Heart left ventricle (tissue), 16 donors: ENCODE measurements around the gene OR2T8. TPM values are rescaled to one million over a fixed set of nuclear protein-coding genes. Genes with fewer than 3 reads are reported as not detected.

Experiments
- ATAC-seq, 4 donors: fragments of 200-7000 bp; cut with Tn5 transposase; one replicate each; pipeline ENCODE4 v1.9.1; 2020 to 2022; ENCODE audit warnings: moderate library complexity in 4 of 4, mild to moderate bottlenecking in 3 of 4, moderate number of reproducible peaks in 1 of 4
- DNase-seq, 5 donors: peaks; one replicate each; pipeline ENCODE4 v3.0.0-alpha.2; 2020
- H3K27ac ChIP-seq, 12 donors: fragments of 200-600 bp; sonication (generic) in 4 of 12; one replicate each; pipeline versions ENCODE4 v1.5.0 to v1.8.0; 2016 to 2022; ENCODE audit warnings: mild to moderate bottlenecking in 2 of 12
- H3K27me3 ChIP-seq, 9 donors: fragments of 200-600 bp; sonication (generic) in 2 of 9; one replicate each; pipeline versions ENCODE4 v1.5.1 to v1.8.0; 2016 to 2022; ENCODE audit warnings: mild to moderate bottlenecking in 3 of 9
- H3K36me3 ChIP-seq, 9 donors: fragments of 200-600 bp; sonication (generic) in 2 of 9; one replicate each; pipeline versions ENCODE4 v1.5.0 to v1.8.0; 2018 to 2022; ENCODE audit warnings: mild to moderate bottlenecking in 2 of 9
- H3K4me1 ChIP-seq, 12 donors: fragments of 200-600 bp; sonication (generic) in 4 of 12; one replicate each; pipeline versions ENCODE4 v1.5.0 to v1.8.0; 2016 to 2022; ENCODE audit warnings: mild to moderate bottlenecking in 3 of 12
- H3K4me3 ChIP-seq, 12 donors: fragments of 200-600 bp; sonication (generic) in 4 of 12; one replicate each; pipeline versions ENCODE4 v1.5.0 to v1.8.0; 2017 to 2022; ENCODE audit warnings: mild to moderate bottlenecking in 9 of 12, moderate library complexity in 4 of 12
- H3K9me3 ChIP-seq, 12 donors: fragments of 200-600 bp; sonication (generic) in 4 of 12; one replicate each; pipeline versions ENCODE4 v1.5.0 to v1.8.0; 2016 to 2022; ENCODE audit warnings: mild to moderate bottlenecking in 1 of 12
- CTCF ChIP-seq, 12 donors: fragments of 200-600 bp; sonication (generic) in 4 of 12; IDR thresholded peaks; one replicate each; pipeline versions ENCODE4 v1.5.0 to v1.8.0; 2018 to 2022; ENCODE audit warnings: antibody characterized with exemption in 12 of 12, mild to moderate bottlenecking in 5 of 12
- POLR2A ChIP-seq, 2 donors: fragments of 450-650 bp; IDR thresholded peaks; one replicate each; pipeline ENCODE4 v1.6.1; 2017; ENCODE audit warnings: antibody characterized with exemption in 2 of 2, mild to moderate bottlenecking in 2 of 2, moderate library complexity in 2 of 2
- WGBS, 4 donors: extraction: QIAGEN DNeasy Blood & Tissue Kit in 2 of 4; methylation state at CpG; one replicate each; pipeline versions ENCODE4 v1.1.5 to v1.1.7; 2013 to 2018; 5-methylcytosine and 5-hydroxymethylcytosine counted together
- intact Hi-C, 10 donors: fragments of 100-400 bp; cut with DNase I; formaldehyde crosslinking; loops; one replicate each; pipeline versions ENCODE4 v1.11.1 to v1.14.2; 2022
- polyA plus RNA-seq, 2 donors: library from polyadenylated mRNA; stranded (reverse); fragments of 200-250 nt; gene quantifications; one replicate each; pipeline ENCODE4 v1.2.3, GENCODE V29; 2013
- total RNA-seq, 9 donors: library from RNA; depleted of rRNA in 2 of 9; stranded (reverse); fragments of >200 nt in 2 of 9; fragmentation: NEBNext Ultra II Directional in 3 of 9; extraction: Animal tissue kit (Norgen Biotek cat#: 25700) in 3 of 9; gene quantifications; one replicate each; pipeline versions ENCODE4 v1.1.0 to v1.2.4, GENCODE V29; 2016 to 2023
- donor health status: ischemic (EF 13 %, LVEDD 7.1; RV severe dilation, severe dysfunction).
- donor health status: healthy with polysubstance abuse.
- donor health status: DM: no; HTN: yes; CAD: no.
- donor health status: DM: no; HTN: no; CAD: no.
- donor health status: ischemic (EF 25% LVEDD 6.9; RV normal size, moderate dysfunction).
- donor health status: ischemic (EF 25% LVEDD 5.7; RV mildly dilated, moderate dysfunction).
- donor health status: healthy.
- donor health status: DM: yes; HTN: yes; CAD: no.
- donor health status: ischemic (EF 35%, LVEDD 5.7; RV mildly dilated, moderate dysfunction).
- donor health status: nonischemic (EF 11% LVEDD 7.7; RV severe dilation, severe dysfunction).
- donor health status: DM: yes; HTN: yes; CAD: no.
- donor health status: PGD.
- donor health status: ischemic (EF 29% LVEDD 5.4; RV normal size, mild dysfunction).
- donor health status: nonischemic (EF 23%, LVEDD 6.1; RV moderate dilation, normal function).

The OR2T8 gene
- total and polyA plus RNA-seq, 11 donors, result not detected

- Histone ChIP-seq H3K4me3 (no peak overlapping the region), H3K27ac (no peak overlapping the region), H3K27me3 (no peaks in the 10 kb centered on the region), H3K4me1 (no peaks in the 10 kb centered on the region), H3K36me3 (no peaks in the 10 kb centered on the region), H3K9me3 (peaks cover 0 to 7% (median 0%) of the 10 kb centered on the region in 12 donors)
- TF ChIP-seq POLR2A (IDR thresholded peaks at IDR 0.05), result no peak
- no peak for TF ChIP-seq CTCF (IDR thresholded peaks at IDR 0.05)
- ATAC-seq, result no peak
- 68 to 75% (median 71%) methylated on average over 5 of the region's 5 CpGs for WGBS, 4 donors
- intact Hi-C loops, result no loop called here
- DNase-seq, result no peak
Observed at GRCh38 chr1:247966532-247967204, 46.6 kb downstream of the OR2T8 start.

Other genes with a start within 250 kb of the OR2T8 start
- not detected for gene OR13G1, start 240.5 kb upstream of the OR2T8 start, total RNA-seq
- not detected for gene OR13G1, start 240.5 kb upstream of the OR2T8 start, polyA plus RNA-seq
- gene OR6F1, start 203.6 kb upstream of the OR2T8 start, total RNA-seq, result not detected
- gene OR6F1, start 203.6 kb upstream of the OR2T8 start, polyA plus RNA-seq, result not detected
- gene OR14K1, start 181.6 kb upstream of the OR2T8 start, total RNA-seq, result not detected
- not detected for gene OR14K1, start 181.6 kb upstream of the OR2T8 start, polyA plus RNA-seq
- gene OR14A2, start 172.1 kb upstream of the OR2T8 start, total RNA-seq, result not detected
- not detected for gene OR14A2, start 172.1 kb upstream of the OR2T8 start, polyA plus RNA-seq
- not detected for gene OR1C1, start 159.7 kb upstream of the OR2T8 start, total RNA-seq
- gene OR1C1, start 159.7 kb upstream of the OR2T8 start, polyA plus RNA-seq, result not detected
- not detected for gene OR14A16, start 96.1 kb upstream of the OR2T8 start, total RNA-seq
- not detected for gene OR14A16, start 96.1 kb upstream of the OR2T8 start, polyA plus RNA-seq
- gene OR11L1, start 78.4 kb upstream of the OR2T8 start, total RNA-seq, result not detected
- gene OR11L1, start 78.4 kb upstream of the OR2T8 start, polyA plus RNA-seq, result not detected
- gene TRIM58, start 63.1 kb upstream of the OR2T8 start, total RNA-seq, result 1 to 10 TPM in 2 of 9 donors, under 1 TPM in 6, not detected in 1; 0.15 to 9.6 (median 0.37) TPM
- gene TRIM58, start 63.1 kb upstream of the OR2T8 start, polyA plus RNA-seq, result under 1 TPM in 1 of 2 donors, not detected in 1; 0.11 TPM
- gene OR2W3, start 24.7 kb upstream of the OR2T8 start, total RNA-seq, result 1 to 10 TPM in 1 of 9 donors, under 1 TPM in 1, not detected in 7; 0.91 to 1.7 TPM
- gene OR2W3, start 24.7 kb upstream of the OR2T8 start, polyA plus RNA-seq, result not detected
- not detected for gene OR2AJ1, start 4.6 kb downstream of the OR2T8 start, total RNA-seq
- not detected for gene OR2AJ1, start 4.6 kb downstream of the OR2T8 start, polyA plus RNA-seq
- gene OR2L8, start 28.6 kb downstream of the OR2T8 start, total RNA-seq, result not detected
- not detected for gene OR2L8, start 28.6 kb downstream of the OR2T8 start, polyA plus RNA-seq
- gene OR2AK2, start 45.0 kb downstream of the OR2T8 start, total RNA-seq, result under 1 TPM in 1 of 9 donors, not detected in 8; 0.25 TPM
- not detected for gene OR2AK2, start 45.0 kb downstream of the OR2T8 start, polyA plus RNA-seq
- not detected for gene OR2L5, start 93.4 kb downstream of the OR2T8 start, total RNA-seq
- gene OR2L5, start 93.4 kb downstream of the OR2T8 start, polyA plus RNA-seq, result not detected
- under 1 TPM in 1 of 9 donors, not detected in 8; 0.07 TPM for gene OR2L2, start 109.8 kb downstream of the OR2T8 start, total RNA-seq
- not detected for gene OR2L2, start 109.8 kb downstream of the OR2T8 start, polyA plus RNA-seq
- gene OR2L3, start 126.6 kb downstream of the OR2T8 start, total RNA-seq, result not detected
- gene OR2L3, start 126.6 kb downstream of the OR2T8 start, polyA plus RNA-seq, result not detected
- gene OR2L13, start 174.9 kb downstream of the OR2T8 start, total RNA-seq, result not detected
- gene OR2L13, start 174.9 kb downstream of the OR2T8 start, polyA plus RNA-seq, result not detected
- gene OR2M5, start 224.9 kb downstream of the OR2T8 start, total RNA-seq, result not detected
- gene OR2M5, start 224.9 kb downstream of the OR2T8 start, polyA plus RNA-seq, result not detected